Measurements from ENCODE around the gene WFS1.

DNA sequence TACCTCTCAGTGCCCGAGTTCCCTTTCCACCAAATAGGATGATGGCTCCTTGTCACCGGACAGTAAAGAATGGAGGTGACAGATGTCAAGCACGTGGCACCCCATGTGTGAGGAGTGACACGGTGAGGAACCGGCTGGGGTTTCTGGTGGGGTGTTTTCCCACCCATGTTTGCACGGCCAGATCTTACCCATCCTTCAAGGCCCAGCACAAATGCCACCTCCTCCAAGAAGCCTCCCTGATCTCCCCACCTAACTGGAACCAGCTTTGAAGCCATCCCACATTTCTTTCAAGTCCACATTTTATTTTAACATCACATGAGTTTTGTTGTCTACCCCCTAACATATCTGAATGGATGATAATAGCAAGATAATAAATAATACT lies 63.0 kb downstream of the WFS1 start:
- TF ChIP-seq ZNF274 (IDR thresholded peaks at IDR 0.05; ENCODE audit: low read depth, low read length) (no peak), EZH2phosphoT487 (IDR thresholded peaks at IDR 0.05; ENCODE audit: borderline replicate concordance) (no peak), FOSL1 (IDR thresholded peaks at IDR 0.05; ENCODE audit: low read depth) (no peak), EZH2 (IDR thresholded peaks at IDR 0.05) (no peak), SRF (IDR thresholded peaks at IDR 0.05; ENCODE audit: low read depth) (no peak), POLR2AphosphoS5 (IDR thresholded peaks at IDR 0.05; ENCODE audit: low read depth, low read length) (no peak), POLR2A (IDR thresholded peaks at IDR 0.05; ENCODE audit: borderline replicate concordance, extremely low read depth, insufficient read depth, insufficient read length) (no peak), ZFX (IDR thresholded peaks at IDR 0.05) (no peak), YY1 (IDR thresholded peaks at IDR 0.05; ENCODE audit: extremely low read depth, insufficient replicate concordance, low read depth, low read length) (no peak)
- TF ChIP-seq, protein P1, sequence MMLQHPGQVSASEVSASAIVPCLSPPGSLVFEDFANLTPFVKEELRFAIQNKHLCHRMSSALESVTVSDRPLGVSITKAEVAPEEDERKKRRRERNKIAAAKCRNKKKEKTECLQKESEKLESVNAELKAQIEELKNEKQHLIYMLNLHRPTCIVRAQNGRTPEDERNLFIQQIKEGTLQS (IDR thresholded peaks at IDR 0.05): no peak
- TF ChIP-seq, protein P2, sequence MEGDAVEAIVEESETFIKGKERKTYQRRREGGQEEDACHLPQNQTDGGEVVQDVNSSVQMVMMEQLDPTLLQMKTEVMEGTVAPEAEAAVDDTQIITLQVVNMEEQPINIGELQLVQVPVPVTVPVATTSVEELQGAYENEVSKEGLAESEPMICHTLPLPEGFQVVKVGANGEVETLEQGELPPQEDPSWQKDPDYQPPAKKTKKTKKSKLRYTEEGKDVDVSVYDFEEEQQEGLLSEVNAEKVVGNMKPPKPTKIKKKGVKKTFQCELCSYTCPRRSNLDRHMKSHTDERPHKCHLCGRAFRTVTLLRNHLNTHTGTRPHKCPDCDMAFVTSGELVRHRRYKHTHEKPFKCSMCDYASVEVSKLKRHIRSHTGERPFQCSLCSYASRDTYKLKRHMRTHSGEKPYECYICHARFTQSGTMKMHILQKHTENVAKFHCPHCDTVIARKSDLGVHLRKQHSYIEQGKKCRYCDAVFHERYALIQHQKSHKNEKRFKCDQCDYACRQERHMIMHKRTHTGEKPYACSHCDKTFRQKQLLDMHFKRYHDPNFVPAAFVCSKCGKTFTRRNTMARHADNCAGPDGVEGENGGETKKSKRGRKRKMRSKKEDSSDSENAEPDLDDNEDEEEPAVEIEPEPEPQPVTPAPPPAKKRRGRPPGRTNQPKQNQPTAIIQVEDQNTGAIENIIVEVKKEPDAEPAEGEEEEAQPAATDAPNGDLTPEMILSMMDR (IDR thresholded peaks at IDR 0.05 in 2 of 3, conservative IDR thresholded peaks at IDR 0.05 in 1 of 3; ENCODE audit: borderline replicate concordance in 1 of 3, insufficient read depth in 1 of 3, low read depth in 2 of 3, low read length in 2 of 3): no peak
- TF ChIP-seq, protein P3, sequence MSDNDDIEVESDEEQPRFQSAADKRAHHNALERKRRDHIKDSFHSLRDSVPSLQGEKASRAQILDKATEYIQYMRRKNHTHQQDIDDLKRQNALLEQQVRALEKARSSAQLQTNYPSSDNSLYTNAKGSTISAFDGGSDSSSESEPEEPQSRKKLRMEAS (IDR thresholded peaks at IDR 0.05): no peak

All from HCT116 (cell line).